Endothelial cell (in vitro differentiated cells): Measurements from ENCODE around the gene GAK. TPM values are rescaled to one million over a fixed set of nuclear protein-coding genes. Genes with fewer than 3 reads are reported as not detected.

Experiments used
- DNase-seq: peaks from one replicate; pipeline ENCODE4 v3.0.0; 2021; ENCODE audit warnings: low spot score
- H3K27ac Mint-ChIP-seq: one replicate; pipeline ENCODE4 v1.8.0; 2021; ENCODE audit warnings: mixed read lengths, inconsistent platforms; ENCODE audit not compliant: unreplicated experiment
- H3K27me3 Mint-ChIP-seq: one replicate; pipeline ENCODE4 v1.8.0; 2021; ENCODE audit warnings: mild to moderate bottlenecking, moderate library complexity, mixed read lengths, inconsistent platforms; ENCODE audit not compliant: unreplicated experiment
- H3K36me3 Mint-ChIP-seq: one replicate; pipeline ENCODE4 v1.8.0; 2021; ENCODE audit warnings: mild to moderate bottlenecking, low read depth, mixed read lengths, inconsistent platforms; ENCODE audit not compliant: unreplicated experiment
- H3K4me1 Mint-ChIP-seq: one replicate; pipeline ENCODE4 v1.8.0; 2021; ENCODE audit warnings: mild to moderate bottlenecking, mixed read lengths, inconsistent platforms; ENCODE audit not compliant: unreplicated experiment
- H3K4me3 Mint-ChIP-seq: one replicate; pipeline ENCODE4 v1.8.0; 2021; ENCODE audit warnings: mild to moderate bottlenecking, mixed read lengths, inconsistent platforms; ENCODE audit not compliant: unreplicated experiment
- H3K9me3 Mint-ChIP-seq: one replicate; pipeline ENCODE4 v1.8.0; 2021; ENCODE audit warnings: mixed read lengths, inconsistent platforms; ENCODE audit not compliant: unreplicated experiment
- total RNA-seq: library from RNA; stranded (reverse); fragmentation: NEBNext Ultra II Directional; extraction: Animal tissue kit (Norgen Biotek cat#: 25700); gene quantifications from one replicate; pipeline ENCODE4 v1.2.1, GENCODE V29; 2021; ENCODE audit not compliant: unreplicated experiment
- TF ChIP-seq, protein P1 (sequence below): fragments of 200-600 bp; sonication (generic); IDR thresholded peaks from one replicate; pipeline ENCODE4 v1.5.0; 2021; ENCODE audit warnings: antibody characterized with exemption; ENCODE audit not compliant: unreplicated experiment

GAK gene
- total RNA-seq, 1 donor from 2014 or later: 112 TPM

DNA sequence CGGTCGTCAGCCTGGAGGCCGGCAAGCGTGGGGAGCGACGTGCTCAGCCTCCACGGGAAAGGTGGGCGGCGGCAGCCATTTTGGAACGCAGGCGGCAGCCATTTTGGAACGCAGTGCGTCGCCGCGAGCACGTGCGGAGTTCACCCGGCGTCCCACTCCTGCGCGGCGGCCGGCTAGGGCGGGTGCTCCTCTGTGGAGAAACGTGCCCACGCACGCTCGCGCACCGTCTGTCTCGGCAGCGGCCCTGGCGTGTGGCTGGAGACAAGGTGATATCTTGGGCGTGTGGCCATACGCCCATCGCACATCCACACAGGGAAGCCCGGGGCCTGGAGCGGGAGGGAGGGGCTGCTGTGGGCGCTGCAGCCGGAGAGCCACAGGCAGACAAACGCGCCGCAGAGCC, 127.3 kb downstream of the GAK start:
- no peak overlapping the region for H3K27ac Mint-ChIP-seq
- H3K4me3 Mint-ChIP-seq: no peak overlapping the region
- H3K36me3 Mint-ChIP-seq: no peaks in the 10 kb centered on the region
- DNase-seq: no peak
- no peaks in the 10 kb centered on the region for H3K4me1 Mint-ChIP-seq
- peaks cover 2% of the 10 kb centered on the region for H3K27me3 Mint-ChIP-seq
- no peaks in the 10 kb centered on the region for H3K9me3 Mint-ChIP-seq
- TF ChIP-seq, protein P1, sequence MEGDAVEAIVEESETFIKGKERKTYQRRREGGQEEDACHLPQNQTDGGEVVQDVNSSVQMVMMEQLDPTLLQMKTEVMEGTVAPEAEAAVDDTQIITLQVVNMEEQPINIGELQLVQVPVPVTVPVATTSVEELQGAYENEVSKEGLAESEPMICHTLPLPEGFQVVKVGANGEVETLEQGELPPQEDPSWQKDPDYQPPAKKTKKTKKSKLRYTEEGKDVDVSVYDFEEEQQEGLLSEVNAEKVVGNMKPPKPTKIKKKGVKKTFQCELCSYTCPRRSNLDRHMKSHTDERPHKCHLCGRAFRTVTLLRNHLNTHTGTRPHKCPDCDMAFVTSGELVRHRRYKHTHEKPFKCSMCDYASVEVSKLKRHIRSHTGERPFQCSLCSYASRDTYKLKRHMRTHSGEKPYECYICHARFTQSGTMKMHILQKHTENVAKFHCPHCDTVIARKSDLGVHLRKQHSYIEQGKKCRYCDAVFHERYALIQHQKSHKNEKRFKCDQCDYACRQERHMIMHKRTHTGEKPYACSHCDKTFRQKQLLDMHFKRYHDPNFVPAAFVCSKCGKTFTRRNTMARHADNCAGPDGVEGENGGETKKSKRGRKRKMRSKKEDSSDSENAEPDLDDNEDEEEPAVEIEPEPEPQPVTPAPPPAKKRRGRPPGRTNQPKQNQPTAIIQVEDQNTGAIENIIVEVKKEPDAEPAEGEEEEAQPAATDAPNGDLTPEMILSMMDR: no peak

DNA sequence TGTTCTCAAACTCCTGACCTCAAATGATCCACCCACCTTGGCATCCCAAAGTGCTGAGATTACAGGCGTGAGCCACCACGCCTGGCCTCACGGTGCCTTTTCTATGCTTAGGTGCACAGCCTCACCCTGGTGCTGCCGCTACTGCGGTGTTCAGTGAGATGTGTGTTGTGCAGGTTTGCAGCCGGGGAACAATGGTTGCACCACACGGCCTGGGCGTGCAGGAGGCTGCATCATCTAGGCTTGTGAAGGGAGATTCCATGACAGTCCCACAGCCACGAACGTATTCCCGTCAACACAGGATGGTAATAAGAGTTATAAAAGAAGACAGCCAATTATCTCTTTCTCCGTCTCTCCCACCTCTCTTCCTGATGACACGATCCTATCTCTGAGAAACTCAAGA, 128.2 kb downstream of the GAK start:
- H3K9me3 Mint-ChIP-seq: no peaks in the 10 kb centered on the region
- TF ChIP-seq, protein P1: no peak
- H3K4me3 Mint-ChIP-seq: no peak overlapping the region
- no peaks in the 10 kb centered on the region for H3K36me3 Mint-ChIP-seq
- H3K4me1 Mint-ChIP-seq: no peaks in the 10 kb centered on the region
- DNase-seq: no peak
- H3K27me3 Mint-ChIP-seq: peaks cover 2% of the 10 kb centered on the region
- no peak overlapping the region for H3K27ac Mint-ChIP-seq

DNA sequence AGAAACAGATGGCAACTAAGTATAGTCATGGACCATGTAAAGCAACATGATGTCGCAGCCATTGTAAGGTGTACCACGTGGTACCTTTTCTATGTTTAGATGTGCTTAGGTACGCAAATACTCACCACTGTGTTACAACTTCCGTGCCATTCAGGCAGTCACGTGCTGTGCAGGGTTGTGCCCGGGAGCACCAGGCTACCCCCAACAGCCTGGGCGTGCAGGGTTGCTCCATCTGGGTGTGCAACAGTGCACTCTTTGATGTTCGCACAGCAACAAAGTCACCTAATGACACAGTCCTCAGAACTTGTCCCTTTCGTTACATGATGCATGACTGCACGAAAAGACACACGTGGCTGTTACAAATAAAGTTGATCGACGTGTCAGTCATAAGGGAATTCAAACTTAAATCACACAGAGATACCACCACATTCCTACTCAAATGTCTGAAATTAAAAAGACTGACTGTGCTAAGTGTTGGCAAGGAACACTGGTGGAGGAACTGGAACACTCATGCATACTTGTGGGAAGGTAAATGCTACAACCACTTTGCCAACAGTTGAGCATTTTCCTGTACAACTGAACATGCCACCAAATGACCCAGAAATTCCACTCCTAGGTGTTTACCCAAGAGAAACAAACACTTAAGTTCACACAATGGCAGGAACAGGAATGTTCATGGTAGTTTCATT, 130.5 kb downstream of the GAK start:
- Mint-ChIP-seq H3K36me3 (no peaks in the 10 kb centered on the region), H3K4me3 (no peak overlapping the region), H3K9me3 (no peaks in the 10 kb centered on the region), H3K27ac (no peak overlapping the region), H3K27me3 (peaks cover 2% of the 10 kb centered on the region), H3K4me1 (no peaks in the 10 kb centered on the region)
- TF ChIP-seq, protein P1: no peak
- no peak for DNase-seq

Other genes starting within 250 kb of the GAK start
- gene SLC49A3, start 243.2 kb downstream of the GAK start, total RNA-seq: 19.9 TPM
- 84.5 TPM for gene PCGF3, start 226.5 kb downstream of the GAK start, total RNA-seq
- gene CPLX1, start 106.2 kb downstream of the GAK start, total RNA-seq: 0.46 TPM
- 31.4 TPM for gene TMEM175, start 144 bp upstream of the GAK start, total RNA-seq
- 14.5 TPM for gene DGKQ, start 41.3 kb upstream of the GAK start, total RNA-seq
- 14.9 TPM for gene IDUA, start 54.7 kb upstream of the GAK start, total RNA-seq
- not detected for gene SLC26A1, start 61.1 kb upstream of the GAK start, total RNA-seq
- gene FGFRL1, start 79.3 kb upstream of the GAK start, total RNA-seq: 5.2 TPM
- 3.3 TPM for gene RNF212, start 181.2 kb upstream of the GAK start, total RNA-seq
- gene SPON2, start 240.3 kb upstream of the GAK start, total RNA-seq: 0.97 TPM